ENCODE results near the gene NRXN3.

The NRXN3 gene

DNA sequence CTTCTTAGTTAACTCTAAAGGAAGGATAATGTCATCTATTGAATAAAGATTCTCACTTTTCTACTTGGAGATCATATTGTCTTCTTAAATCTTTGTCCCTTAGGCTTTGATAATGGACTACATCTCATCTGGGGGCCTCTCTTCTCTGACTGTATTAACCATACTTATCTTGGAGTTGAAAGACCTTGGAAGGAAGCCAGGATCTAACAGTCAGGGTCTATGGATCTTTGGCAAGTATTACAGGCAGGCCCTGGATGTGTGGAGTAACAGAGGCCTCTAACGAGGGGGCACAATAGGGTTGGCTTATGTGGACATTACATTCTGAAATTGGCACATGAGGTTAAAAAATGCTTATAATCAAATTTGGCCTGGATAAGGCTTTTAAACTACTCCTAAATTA, 513.8 kb downstream of the NRXN3 start:
- Histone ChIP-seq H3K36me3 (ENCODE audit: control insufficient read depth in 2 of 2, insufficient read depth in 1 of 2, low read length in 2 of 2) (no peaks in the 10 kb centered on the region), H3K4me3 (ENCODE audit: low read depth, low read length) (no peak overlapping the region), H3K27ac (ENCODE audit: extremely low read depth, low read depth, low read length) (no peak overlapping the region), H3K9me3 (ENCODE audit: control insufficient read depth, insufficient read depth, low read depth, low read length) (no peaks in the 10 kb centered on the region), H3K4me1 (ENCODE audit: control insufficient read depth, insufficient read depth, low read length) (no peaks in the 10 kb centered on the region)
- POLR2A ChIA-PET, result no interaction called here
- CTCF ChIA-PET, result no interaction called here
- TF ChIP-seq OSR2 (tag by site-specific recombination; IDR thresholded peaks at IDR 0.05) (no peak), ZNF610 (tag by site-specific recombination; IDR thresholded peaks at IDR 0.05; ENCODE audit: borderline replicate concordance) (no peak), ZNF776 (tag by site-specific recombination; IDR thresholded peaks at IDR 0.05; ENCODE audit: borderline replicate concordance) (no peak), ZNF366 (tag by site-specific recombination; conservative IDR thresholded peaks at IDR 0.05) (no peak), GLIS1 (tag by site-specific recombination; IDR thresholded peaks at IDR 0.05) (no peak), ZEB2 (tag by site-specific recombination; IDR thresholded peaks at IDR 0.05) (no peak), ZBTB21 (tag by site-specific recombination; IDR thresholded peaks at IDR 0.05) (no peak), ZBTB1 (tag by site-specific recombination; IDR thresholded peaks at IDR 0.05) (no peak), ZNF311 (tag by site-specific recombination; IDR thresholded peaks at IDR 0.05; ENCODE audit: borderline replicate concordance) (no peak), ZNF768 (tag by site-specific recombination; IDR thresholded peaks at IDR 0.05) (no peak)
- TF ChIP-seq, protein P1, sequence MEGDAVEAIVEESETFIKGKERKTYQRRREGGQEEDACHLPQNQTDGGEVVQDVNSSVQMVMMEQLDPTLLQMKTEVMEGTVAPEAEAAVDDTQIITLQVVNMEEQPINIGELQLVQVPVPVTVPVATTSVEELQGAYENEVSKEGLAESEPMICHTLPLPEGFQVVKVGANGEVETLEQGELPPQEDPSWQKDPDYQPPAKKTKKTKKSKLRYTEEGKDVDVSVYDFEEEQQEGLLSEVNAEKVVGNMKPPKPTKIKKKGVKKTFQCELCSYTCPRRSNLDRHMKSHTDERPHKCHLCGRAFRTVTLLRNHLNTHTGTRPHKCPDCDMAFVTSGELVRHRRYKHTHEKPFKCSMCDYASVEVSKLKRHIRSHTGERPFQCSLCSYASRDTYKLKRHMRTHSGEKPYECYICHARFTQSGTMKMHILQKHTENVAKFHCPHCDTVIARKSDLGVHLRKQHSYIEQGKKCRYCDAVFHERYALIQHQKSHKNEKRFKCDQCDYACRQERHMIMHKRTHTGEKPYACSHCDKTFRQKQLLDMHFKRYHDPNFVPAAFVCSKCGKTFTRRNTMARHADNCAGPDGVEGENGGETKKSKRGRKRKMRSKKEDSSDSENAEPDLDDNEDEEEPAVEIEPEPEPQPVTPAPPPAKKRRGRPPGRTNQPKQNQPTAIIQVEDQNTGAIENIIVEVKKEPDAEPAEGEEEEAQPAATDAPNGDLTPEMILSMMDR (tag by site-specific recombination; IDR thresholded peaks at IDR 0.05), result no peak

DNA sequence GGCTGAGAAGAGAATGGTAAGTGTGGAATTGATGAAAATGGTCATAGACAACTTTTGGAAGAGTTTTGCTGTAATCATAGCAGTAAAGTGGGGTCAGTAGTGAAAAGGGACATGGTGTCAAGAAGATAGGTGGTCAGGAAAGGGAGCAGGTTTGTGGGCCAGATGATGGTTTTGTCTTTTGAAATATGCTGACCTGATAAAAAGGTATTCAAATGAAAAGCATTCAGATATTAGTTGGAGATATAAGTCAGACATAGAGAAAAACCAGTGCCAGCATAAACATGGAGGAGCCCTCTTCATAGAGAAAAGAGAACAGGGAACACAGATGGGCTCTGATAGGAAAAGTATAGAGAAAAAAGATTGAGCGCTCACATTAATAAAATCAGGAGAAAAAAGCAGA, 518.3 kb downstream of the NRXN3 start:
- H3K36me3 ChIP-seq (ENCODE audit: control insufficient read depth in 2 of 2, insufficient read depth in 1 of 2, low read length in 2 of 2), result no peaks in the 10 kb centered on the region
- ChIA-PET POLR2A (no interaction called here), CTCF (interaction anchor here (0.9 kb wide), 1 partner anchor 240 kb away, joined by 3 read pairs; no protein-coding TSS in a partner anchor)
- no peaks in the 10 kb centered on the region for H3K9me3 ChIP-seq (ENCODE audit: control insufficient read depth, insufficient read depth, low read depth, low read length)
- TF ChIP-seq, protein P2, sequence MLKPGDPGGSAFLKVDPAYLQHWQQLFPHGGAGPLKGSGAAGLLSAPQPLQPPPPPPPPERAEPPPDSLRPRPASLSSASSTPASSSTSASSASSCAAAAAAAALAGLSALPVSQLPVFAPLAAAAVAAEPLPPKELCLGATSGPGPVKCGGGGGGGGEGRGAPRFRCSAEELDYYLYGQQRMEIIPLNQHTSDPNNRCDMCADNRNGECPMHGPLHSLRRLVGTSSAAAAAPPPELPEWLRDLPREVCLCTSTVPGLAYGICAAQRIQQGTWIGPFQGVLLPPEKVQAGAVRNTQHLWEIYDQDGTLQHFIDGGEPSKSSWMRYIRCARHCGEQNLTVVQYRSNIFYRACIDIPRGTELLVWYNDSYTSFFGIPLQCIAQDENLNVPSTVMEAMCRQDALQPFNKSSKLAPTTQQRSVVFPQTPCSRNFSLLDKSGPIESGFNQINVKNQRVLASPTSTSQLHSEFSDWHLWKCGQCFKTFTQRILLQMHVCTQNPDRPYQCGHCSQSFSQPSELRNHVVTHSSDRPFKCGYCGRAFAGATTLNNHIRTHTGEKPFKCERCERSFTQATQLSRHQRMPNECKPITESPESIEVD (tag by site-specific recombination; IDR thresholded peaks at IDR 0.05), result no peak
- no peak for TF ChIP-seq ZNF426 (tag by site-specific recombination; IDR thresholded peaks at IDR 0.05)
- TF ChIP-seq ZBTB17 (tag by site-specific recombination; IDR thresholded peaks at IDR 0.05), result no peak
- TF ChIP-seq OVOL3 (tag by site-specific recombination; IDR thresholded peaks at IDR 0.05), result no peak
- no peak for TF ChIP-seq ZNF776 (tag by site-specific recombination; IDR thresholded peaks at IDR 0.05; ENCODE audit: borderline replicate concordance)
- no peak for TF ChIP-seq ZFP41 (tag by site-specific recombination; IDR thresholded peaks at IDR 0.05; ENCODE audit: borderline replicate concordance)
- no peak for TF ChIP-seq ZEB2 (tag by site-specific recombination; IDR thresholded peaks at IDR 0.05)
- no peak for TF ChIP-seq KLF8 (tag by site-specific recombination; IDR thresholded peaks at IDR 0.05)
- TF ChIP-seq WT1 (tag by site-specific recombination; IDR thresholded peaks at IDR 0.05), result no peak
- TF ChIP-seq GLI2 (tag by site-specific recombination; IDR thresholded peaks at IDR 0.05; ENCODE audit: borderline replicate concordance, low read depth), result no peak
- H3K4me1 ChIP-seq (ENCODE audit: control insufficient read depth, insufficient read depth, low read length), result no peaks in the 10 kb centered on the region
- no peak overlapping the region for H3K4me3 ChIP-seq (ENCODE audit: low read depth, low read length)
- no peak overlapping the region for H3K27ac ChIP-seq (ENCODE audit: extremely low read depth, low read depth, low read length)

DNA sequence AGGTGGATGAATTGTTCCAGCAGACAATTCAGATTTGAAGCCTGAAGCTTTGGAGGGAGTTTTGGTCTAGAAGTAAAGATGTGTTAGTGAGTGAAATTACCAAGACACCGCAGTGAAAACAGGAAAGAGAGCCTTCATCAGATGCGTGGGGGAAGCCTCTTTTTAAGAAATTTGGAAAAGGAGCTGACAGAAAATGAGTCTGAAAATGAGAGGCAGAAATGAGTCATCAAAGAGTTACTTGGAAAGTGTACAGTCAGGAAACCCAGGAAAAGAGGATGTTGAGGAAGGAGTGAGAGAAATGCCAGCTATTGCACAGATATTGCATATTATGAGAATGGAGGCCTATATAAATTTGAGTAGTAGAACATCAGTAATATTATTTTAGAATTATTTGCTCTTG, 520.7 kb downstream of the NRXN3 start:
- no peak overlapping the region for H3K4me3 ChIP-seq (ENCODE audit: low read depth, low read length)
- H3K4me1 ChIP-seq (ENCODE audit: control insufficient read depth, insufficient read depth, low read length), result no peaks in the 10 kb centered on the region
- H3K27ac ChIP-seq (ENCODE audit: extremely low read depth, low read depth, low read length), result no peak overlapping the region
- no peak for TF ChIP-seq ZNF133 (tag by site-specific recombination; IDR thresholded peaks at IDR 0.05)
- no peak for TF ChIP-seq ZNF530 (tag by site-specific recombination; IDR thresholded peaks at IDR 0.05; ENCODE audit: low read depth)
- TF ChIP-seq ZNF558 (tag by site-specific recombination; IDR thresholded peaks at IDR 0.05), result no peak
- TF ChIP-seq ZNF837 (tag by site-specific recombination; IDR thresholded peaks at IDR 0.05), result no peak
- TF ChIP-seq ZSCAN23 (tag by site-specific recombination; IDR thresholded peaks at IDR 0.05), result no peak
- TF ChIP-seq, protein P3, sequence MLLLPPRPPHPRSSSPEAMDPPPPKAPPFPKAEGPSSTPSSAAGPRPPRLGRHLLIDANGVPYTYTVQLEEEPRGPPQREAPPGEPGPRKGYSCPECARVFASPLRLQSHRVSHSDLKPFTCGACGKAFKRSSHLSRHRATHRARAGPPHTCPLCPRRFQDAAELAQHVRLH (tag by site-specific recombination; IDR thresholded peaks at IDR 0.05), result no peak
- no peak for TF ChIP-seq ZNF555 (tag by site-specific recombination; conservative IDR thresholded peaks at IDR 0.05)
- TF ChIP-seq ZNF37A (tag by site-specific recombination; IDR thresholded peaks at IDR 0.05), result no peak
- POLR2A ChIA-PET, result no interaction called here
- CTCF ChIA-PET, result interaction anchor here (1.0 kb wide), 1 partner anchor 9 kb away, joined by 4 read pairs; no protein-coding TSS in a partner anchor
- H3K36me3 ChIP-seq (ENCODE audit: control insufficient read depth in 2 of 2, insufficient read depth in 1 of 2, low read length in 2 of 2), result no peaks in the 10 kb centered on the region
- H3K9me3 ChIP-seq (ENCODE audit: control insufficient read depth, insufficient read depth, low read depth, low read length), result no peaks in the 10 kb centered on the region
